G401 (cell line): Measurements from ENCODE around the gene ZNF438. TPM values are rescaled to one million over a fixed set of nuclear protein-coding genes. Genes with fewer than 3 reads are reported as not detected.

Experiments
- DNase-seq: peaks from one replicate; pipeline ENCODE4 v3.0.0-alpha.2; 2015; ENCODE audit warnings: low spot score
- in situ Hi-C: cut with HindIII; loops from 2 replicates; pipeline ENCODE4 v1.10.0; 2016; ENCODE audit warnings: low sequenced_read_pairs, mixed read lengths
- total RNA-seq: library from RNA; depleted of rRNA; stranded (reverse); fragments of >200 nt; shearing (Covaris generic); gene quantifications from 2 replicates; pipeline ENCODE4 v1.2.3, GENCODE V29; 2014

Gene ZNF438
- total RNA-seq, 1 experiment from 2014 or later: 9.6 TPM

DNA sequence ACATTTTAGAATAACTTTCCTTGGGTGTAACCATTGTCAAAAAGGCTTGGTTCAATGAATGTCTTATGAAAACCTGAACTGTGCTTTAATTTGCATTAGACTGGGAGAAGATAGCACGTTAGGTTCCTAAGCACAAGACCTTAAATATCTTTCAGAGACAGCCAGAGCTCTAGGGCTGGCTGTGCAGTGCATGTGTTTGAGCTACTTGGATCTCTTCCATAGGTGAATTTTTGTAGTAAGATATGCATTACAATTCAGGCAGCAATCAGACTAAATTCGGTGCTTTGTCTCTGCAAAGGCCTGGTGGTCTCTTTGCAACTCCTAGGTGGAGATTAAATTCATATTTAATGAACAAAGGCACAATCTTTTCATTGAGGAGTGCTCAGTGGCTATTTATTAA lies 192.0 kb downstream of the ZNF438 start:
- no peak for DNase-seq
- in situ Hi-C loops: no loop called here

- DNase-seq: no peak
- in situ Hi-C loops: no loop called here
Observed at GRCh38 chr10:30836406-30836805, 195.3 kb downstream of the ZNF438 start.

DNA sequence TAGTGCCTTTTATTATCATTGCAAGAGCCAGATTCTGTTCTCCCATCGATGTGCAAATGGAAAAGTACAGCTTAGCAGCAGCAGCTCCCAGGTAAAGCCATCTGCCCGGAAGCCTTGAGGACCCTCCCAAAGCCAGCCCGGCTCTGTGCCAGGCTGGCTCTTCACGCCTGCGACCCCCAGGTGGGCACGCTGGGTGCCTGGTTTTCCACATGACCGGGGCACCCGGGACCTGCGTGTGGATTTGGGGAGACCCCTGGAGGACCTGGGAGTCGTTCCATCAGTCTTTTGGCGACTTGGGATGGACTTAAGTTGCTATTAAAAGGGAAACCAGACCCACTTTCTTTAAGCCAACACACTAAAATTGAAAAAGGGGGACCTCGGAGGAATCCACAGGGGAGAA lies 196.5 kb downstream of the ZNF438 start:
- in situ Hi-C loops: no loop called here
- no peak for DNase-seq

- in situ Hi-C loops: no loop called here
- DNase-seq: no peak
Observed at GRCh38 chr10:30834651-30835050, 197.0 kb downstream of the ZNF438 start.

GRCh38 chr10:30834153-30834552 lies 197.5 kb downstream of the ZNF438 start:
- DNase-seq: no peak
- in situ Hi-C loops: no loop called here

- no peak for DNase-seq
- in situ Hi-C loops: no loop called here
Observed at GRCh38 chr10:30833628-30833970, 198.1 kb downstream of the ZNF438 start.

DNA sequence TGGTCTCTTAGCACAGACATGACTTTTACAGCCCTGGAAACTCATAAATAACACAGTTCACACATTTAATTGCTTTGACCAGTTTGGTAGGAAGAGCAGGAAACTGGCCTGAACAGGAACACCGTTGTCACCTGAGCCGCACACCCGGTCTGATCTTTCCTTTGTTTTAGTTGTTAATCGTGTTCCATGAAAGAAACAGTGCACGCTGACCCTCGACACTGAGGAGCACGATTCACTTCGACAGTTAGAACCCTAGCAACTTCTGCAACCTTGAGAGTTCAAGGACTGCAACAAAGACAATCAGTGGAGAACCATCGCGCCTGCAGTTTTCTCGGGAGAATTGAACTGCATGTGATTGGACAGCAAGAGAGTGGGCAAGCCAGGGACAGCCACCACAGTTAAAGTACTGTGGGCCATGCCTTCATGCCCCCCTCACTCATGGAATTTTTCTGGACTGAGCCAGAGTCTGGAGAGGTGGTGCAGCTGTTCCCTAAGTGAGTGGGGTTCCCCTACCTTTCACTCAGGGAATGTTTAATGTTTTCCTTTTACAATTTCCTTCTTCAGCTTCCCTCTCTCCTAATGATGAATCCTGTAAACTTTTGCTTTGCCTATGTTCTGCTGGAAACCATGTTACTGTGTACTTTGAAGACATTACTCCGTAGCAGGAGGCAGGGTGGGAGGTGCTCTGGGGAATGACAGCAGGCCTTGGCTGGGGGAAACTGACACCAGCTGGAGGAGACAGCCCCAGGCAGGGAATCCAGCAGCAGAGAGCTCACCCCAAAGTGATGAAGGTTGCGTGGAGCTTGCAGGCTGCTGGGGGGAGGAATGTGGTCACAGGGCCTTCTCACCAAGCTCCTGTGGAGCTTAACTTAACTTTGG lies 198.7 kb downstream of the ZNF438 start:
- in situ Hi-C loops: no loop called here
- DNase-seq: no peak

DNA sequence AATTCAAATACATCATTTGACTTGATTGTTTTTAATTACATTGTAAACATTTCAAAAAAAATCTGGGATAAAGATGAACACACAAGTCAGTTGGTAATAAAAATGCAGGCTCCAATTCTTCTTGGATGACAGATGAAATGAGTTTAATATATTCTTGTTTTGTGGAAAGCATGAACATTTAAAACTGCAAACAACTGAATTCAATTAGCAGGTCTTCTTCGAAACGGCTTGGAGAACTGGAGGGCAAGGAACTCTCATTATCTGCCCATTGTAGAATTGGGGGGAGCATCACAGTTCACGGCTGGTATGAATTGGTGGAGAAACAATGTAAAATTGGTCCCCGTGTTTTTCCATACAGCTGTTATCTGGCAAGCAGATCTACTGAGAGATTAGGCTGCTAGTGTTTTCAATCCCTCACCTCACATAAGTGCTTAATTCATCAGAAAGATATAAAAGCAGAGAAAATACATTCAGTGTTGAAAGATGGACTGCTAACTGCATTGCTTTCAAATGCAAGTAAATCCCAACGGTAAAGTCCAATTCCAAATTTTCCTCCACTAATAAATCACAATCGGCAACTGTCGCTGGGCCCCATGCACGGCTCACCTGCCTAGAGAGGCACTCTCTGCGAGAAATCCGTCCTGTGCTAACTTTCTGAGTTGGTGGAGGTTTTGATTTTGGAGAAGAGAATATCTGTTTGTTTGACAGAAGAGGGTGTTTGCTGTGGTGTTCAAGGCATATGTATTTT lies 199.5 kb downstream of the ZNF438 start:
- in situ Hi-C loops: no loop called here
- no peak for DNase-seq

GRCh38 chr10:30831426-30831825 lies 200.2 kb downstream of the ZNF438 start:
- in situ Hi-C loops: no loop called here
- no peak for DNase-seq

DNA sequence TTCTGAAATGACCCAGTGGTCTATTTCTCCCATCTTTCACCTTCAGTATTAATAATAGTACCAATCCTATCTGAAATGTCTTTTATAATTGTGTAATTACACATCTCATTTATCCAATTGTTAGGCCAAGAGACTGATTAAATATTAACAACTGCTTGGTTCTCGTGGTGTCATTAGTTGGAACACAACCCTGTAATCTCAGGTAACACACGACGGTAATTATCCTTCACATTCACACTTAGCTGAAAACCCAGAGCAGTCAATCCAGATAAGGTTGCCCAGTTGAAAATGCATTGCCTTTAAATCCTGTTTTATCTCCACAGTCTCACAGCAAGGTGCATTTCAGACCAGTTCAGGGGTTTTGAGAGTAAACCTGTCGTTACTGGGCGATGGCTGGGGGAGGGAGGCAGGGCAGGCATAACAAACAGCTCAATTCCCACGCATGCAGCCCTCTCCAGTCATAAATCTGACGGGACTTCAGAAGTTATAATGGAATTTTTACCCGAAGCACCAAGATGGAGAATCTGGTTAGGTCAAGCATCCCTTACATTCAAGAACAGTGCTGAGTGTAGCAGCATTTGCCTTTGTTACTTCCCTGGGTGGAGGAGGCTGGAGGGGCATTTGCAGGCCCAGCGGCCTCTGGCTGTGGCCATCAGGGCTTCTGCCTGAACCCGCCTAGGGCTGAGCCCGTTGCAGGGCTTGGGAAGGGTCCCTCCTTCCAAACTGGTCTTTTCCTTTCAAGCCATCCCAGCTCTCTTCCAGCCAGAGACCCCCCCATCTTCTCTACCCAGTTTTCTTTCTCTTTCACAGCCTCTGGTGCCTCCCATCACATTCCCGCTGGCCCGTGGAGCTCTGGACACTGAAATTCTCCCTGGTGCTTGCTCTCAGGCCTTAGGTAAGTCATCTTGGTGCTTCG lies 201.1 kb downstream of the ZNF438 start:
- in situ Hi-C loops: no loop called here
- no peak for DNase-seq

DNA sequence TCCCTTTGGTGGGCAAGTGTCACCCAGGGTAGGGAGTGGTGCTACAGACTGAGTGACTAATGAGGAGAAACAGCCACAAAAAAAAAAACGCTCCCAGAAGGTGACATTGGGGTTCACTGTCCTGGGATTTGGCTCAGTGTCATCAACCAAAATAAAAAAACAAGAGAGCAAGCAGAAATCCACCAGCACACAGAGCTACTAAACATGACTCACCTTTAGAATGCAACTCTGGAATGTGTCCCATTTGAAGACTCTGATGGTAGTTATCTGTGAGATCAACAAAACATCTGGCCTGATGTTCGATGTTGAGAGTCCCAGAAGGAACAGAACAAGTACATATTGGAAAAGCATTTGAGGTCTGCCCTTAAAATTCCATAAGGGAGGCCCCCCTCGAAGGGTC lies 201.8 kb downstream of the ZNF438 start:
- in situ Hi-C loops: no loop called here
- no peak for DNase-seq

GRCh38 chr10:30828680-30829079 lies 203.0 kb downstream of the ZNF438 start:
- in situ Hi-C loops: no loop called here
- no peak for DNase-seq

DNA sequence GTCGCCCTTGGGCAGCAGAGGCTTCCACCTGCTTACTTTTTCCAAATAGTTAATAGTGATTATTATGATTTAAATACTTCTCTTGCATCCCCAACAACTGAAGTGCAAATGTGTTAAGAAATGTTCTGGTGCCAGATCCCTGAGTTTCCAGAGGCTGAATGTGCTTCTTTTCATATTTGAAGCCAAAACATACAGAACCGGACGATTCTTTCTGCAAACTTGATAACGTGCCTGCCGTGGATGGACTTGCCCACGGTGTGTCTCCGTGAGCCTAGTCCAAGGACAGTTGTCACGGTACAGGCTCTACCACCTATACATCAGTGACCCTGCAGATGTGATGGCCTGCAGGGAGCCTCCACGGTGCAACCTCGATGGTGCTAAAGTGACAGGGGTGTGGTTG lies 203.5 kb downstream of the ZNF438 start:
- DNase-seq: no peak
- in situ Hi-C loops: no loop called here

GRCh38 chr10:30827531-30828120 lies 204.0 kb downstream of the ZNF438 start:
- DNase-seq: no peak
- in situ Hi-C loops: no loop called here

- in situ Hi-C loops: no loop called here
- no peak for DNase-seq
Observed at GRCh38 chr10:30826679-30827078, 205.0 kb downstream of the ZNF438 start.

DNA sequence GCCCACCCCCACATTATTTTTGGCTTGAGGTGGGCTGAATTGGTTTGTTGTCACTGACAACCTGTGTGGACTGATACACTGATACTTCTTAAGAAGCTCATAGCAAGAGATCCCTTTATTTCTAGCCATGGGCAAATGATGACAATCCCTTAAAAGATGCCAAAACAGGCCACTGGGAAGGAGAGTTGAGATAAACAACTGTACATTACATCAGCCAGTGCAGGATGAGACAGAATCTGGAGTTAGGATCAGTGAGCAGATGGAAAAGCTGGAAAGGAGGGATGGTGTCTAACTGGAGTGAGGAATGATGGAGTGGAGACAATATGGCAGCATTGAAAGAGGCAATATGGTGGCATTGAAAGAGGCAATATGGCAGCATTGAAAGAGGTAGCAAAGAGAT lies 206.2 kb downstream of the ZNF438 start:
- in situ Hi-C loops: no loop called here
- no peak for DNase-seq

GRCh38 chr10:30825022-30825421 lies 206.6 kb downstream of the ZNF438 start:
- DNase-seq: no peak
- in situ Hi-C loops: no loop called here

- in situ Hi-C loops: no loop called here
- no peak for DNase-seq
Observed at GRCh38 chr10:30823651-30824050, 208.0 kb downstream of the ZNF438 start.

- in situ Hi-C loops: no loop called here
Observed at GRCh38 chr10:30822693-30823465, 208.8 kb downstream of the ZNF438 start.

More at GRCh38 chr10:30822693-30823465, 208.8 kb downstream of the ZNF438 start:
- DNase-seq: peak; percentile 36
